Liver (tissue), 9 donors: Measurements from ENCODE around the gene NCAPH2. TPM values are rescaled to one million over a fixed set of nuclear protein-coding genes. Genes with fewer than 3 reads are reported as not detected.
A peak's percentile ranks its signal among the peaks of the same experiment; 100 is the strongest.

Experiments used
- DNase-seq: peaks from one replicate; pipeline ENCODE4 v3.0.0-alpha.2; 2017; ENCODE audit warnings: low spot score
- H3K27ac ChIP-seq, 2 donors: one replicate each; pipeline ENCODE4 v1.7.0; 2013; ENCODE audit warnings: inconsistent platforms in 2 of 2, low read length in 2 of 2, control low read depth in 1 of 2, low read depth in 1 of 2, mild to moderate bottlenecking in 1 of 2
- H3K27me3 ChIP-seq, 4 donors: one replicate each; pipeline versions ENCODE4 v1.6.1 to v1.7.0; 2013; ENCODE audit warnings: low read length in 3 of 4, inconsistent platforms in 1 of 4, mild to moderate bottlenecking in 1 of 4, moderate library complexity in 1 of 4; ENCODE audit not compliant: control insufficient read depth in 4 of 4, insufficient read depth in 4 of 4
- H3K36me3 ChIP-seq, 4 donors: one replicate each; pipeline versions ENCODE4 v1.6.1 to v1.7.0; 2013; ENCODE audit warnings: low read length in 3 of 4, mild to moderate bottlenecking in 3 of 4, low read depth in 1 of 4, moderate library complexity in 1 of 4; ENCODE audit not compliant: control insufficient read depth in 4 of 4, insufficient read depth in 3 of 4
- H3K4me1 ChIP-seq, 4 donors: one replicate each; pipeline versions ENCODE4 v1.6.1 to v1.7.0; 2013; ENCODE audit warnings: low read length in 3 of 4, mild to moderate bottlenecking in 3 of 4, moderate library complexity in 1 of 4; ENCODE audit not compliant: control insufficient read depth in 4 of 4, insufficient read depth in 4 of 4
- H3K4me3 ChIP-seq, 3 donors: one replicate each; pipeline versions ENCODE4 v1.6.1 to v1.7.0; 2013; ENCODE audit warnings: low read length in 3 of 3, control low read depth in 1 of 3, low read depth in 1 of 3, mild to moderate bottlenecking in 1 of 3
- H3K9ac ChIP-seq, 2 donors: one replicate each; pipeline ENCODE4 v1.7.0; 2013; ENCODE audit warnings: low read length in 2 of 2, mild to moderate bottlenecking in 2 of 2, moderate library complexity in 2 of 2, control low read depth in 1 of 2, low read depth in 1 of 2
- H3K9me3 ChIP-seq, 4 donors: one replicate each; pipeline versions ENCODE4 v1.6.1 to v1.7.0; 2013; ENCODE audit warnings: low read length in 3 of 4; ENCODE audit not compliant: control insufficient read depth in 4 of 4
- ATF3 ChIP-seq: IDR thresholded peaks from 2 replicates; pipeline ENCODE4 v1.6.1; 2016; ENCODE audit warnings: antibody characterized with exemption
- CTCF ChIP-seq: fragments of 150-350 bp; IDR thresholded peaks from 2 replicates; pipeline ENCODE4 v1.5.1; 2017; ENCODE audit warnings: improper control_type of control experiment, low read depth, low read length; ENCODE audit not compliant: missing input control
- EGR1 ChIP-seq, 2 donors: IDR thresholded peaks; 2 replicates each; pipeline ENCODE4 v1.6.1; 2016 to 2018; ENCODE audit warnings: antibody characterized with exemption in 2 of 2, low read depth in 2 of 2
- FOXA2 ChIP-seq: IDR thresholded peaks from 2 replicates; pipeline ENCODE4 v1.6.1; 2016; ENCODE audit warnings: antibody characterized with exemption
- GABPA ChIP-seq, 2 donors: IDR thresholded peaks in 1 of 2; conservative IDR thresholded peaks in 1 of 2; 2 replicates each; pipeline ENCODE4 v1.6.1; 2016; ENCODE audit warnings: antibody characterized with exemption in 2 of 2, mild to moderate bottlenecking in 1 of 2, moderate library complexity in 1 of 2
- HNF4A ChIP-seq, 2 donors: conservative IDR thresholded peaks; 2 replicates each; pipeline ENCODE4 v1.6.1; 2016; ENCODE audit warnings: antibody characterized with exemption in 2 of 2, mild to moderate bottlenecking in 2 of 2
- HNF4G ChIP-seq: IDR thresholded peaks from 2 replicates; pipeline ENCODE4 v1.6.1; 2016; ENCODE audit warnings: antibody characterized with exemption
- JUND ChIP-seq, 2 donors: IDR thresholded peaks; 2 replicates each; pipeline ENCODE4 v1.6.1; 2016; ENCODE audit warnings: antibody characterized with exemption in 2 of 2
- MAX ChIP-seq: IDR thresholded peaks from 2 replicates; pipeline ENCODE4 v1.6.1; 2016; ENCODE audit warnings: antibody characterized with exemption
- NR2F2 ChIP-seq: IDR thresholded peaks from 2 replicates; pipeline ENCODE4 v1.6.1; 2016; ENCODE audit warnings: antibody characterized with exemption
- RAD21 ChIP-seq, 2 donors: IDR thresholded peaks; 2 replicates each; pipeline ENCODE4 v1.6.1; 2016; ENCODE audit warnings: antibody characterized with exemption in 2 of 2, mild to moderate bottlenecking in 2 of 2
- REST ChIP-seq: IDR thresholded peaks from 2 replicates; pipeline ENCODE4 v1.6.1; 2016; ENCODE audit warnings: antibody characterized with exemption, mild to moderate bottlenecking
- RXRA ChIP-seq, 2 donors: IDR thresholded peaks; 2 replicates each; pipeline ENCODE4 v1.6.1; 2017 to 2018; ENCODE audit warnings: antibody characterized with exemption in 2 of 2, mild to moderate bottlenecking in 1 of 2
- SP1 ChIP-seq: IDR thresholded peaks from 2 replicates; pipeline ENCODE4 v1.6.1; 2018; ENCODE audit warnings: antibody characterized with exemption, mild to moderate bottlenecking
- TAF1 ChIP-seq: conservative IDR thresholded peaks from 2 replicates; pipeline ENCODE4 v1.6.1; 2016; ENCODE audit warnings: antibody characterized with exemption, mild to moderate bottlenecking
- YY1 ChIP-seq: IDR thresholded peaks from 2 replicates; pipeline ENCODE4 v1.6.1; 2016; ENCODE audit warnings: antibody characterized with exemption, mild to moderate bottlenecking
- ZBTB33 ChIP-seq: IDR thresholded peaks from 2 replicates; pipeline ENCODE4 v1.6.1; 2016; ENCODE audit warnings: antibody characterized with exemption
- WGBS: extraction: QIAGEN DNeasy Blood & Tissue Kit; methylation state at CpG from one replicate; pipeline ENCODE4 v1.1.7; 2013; 5-methylcytosine and 5-hydroxymethylcytosine counted together
- polyA plus RNA-seq, 2 donors: library from polyadenylated mRNA; stranded (reverse) in 1 of 2; unstranded in 1 of 2; fragments of 200-250 nt in 1 of 2; fragments of >200 nt in 1 of 2; fragmentation: Nextera tagmentation in 1 of 2; extraction: Ambion mirVana in 1 of 2; gene quantifications; one replicate each; pipeline versions ENCODE4 v1.2.1 to v1.2.3, GENCODE V29; 2013 to 2015
- total RNA-seq, 2 donors: library from RNA; depleted of rRNA; stranded (reverse); fragments of >200 nt; gene quantifications; one replicate each; pipeline ENCODE4 v1.2.3, GENCODE V29; 2014
- donor health status: healthy.
- donor health status: healthy.
- donor health status: healthy.
- donor health status: healthy.
- donor health status: healthy.

NCAPH2 gene
- total and polyA plus RNA-seq, 4 donors, result 12.0 to 30.8 (median 13.9) TPM

GRCh38 chr22:50471962-50472361, 36.1 kb upstream of the NCAPH2 start:
- 91% methylated on average over 5 of the region's 5 CpGs for WGBS
- no peaks in the 10 kb centered on the region for H3K27me3 ChIP-seq
- no peak for DNase-seq
- no peak for TF ChIP-seq MAX
- no peak for TF ChIP-seq YY1
- no peak for TF ChIP-seq SP1
- no peak for TF ChIP-seq FOXA2
- no peak for TF ChIP-seq GABPA (IDR thresholded peaks at IDR 0.05 in 1 of 2, conservative IDR thresholded peaks at IDR 0.05 in 1 of 2)
- TF ChIP-seq HNF4A (conservative IDR thresholded peaks at IDR 0.05), result no peak
- TF ChIP-seq JUND (IDR thresholded peaks at IDR 0.05), result no peak
- TF ChIP-seq RAD21 (IDR thresholded peaks at IDR 0.05), result no peak
- TF ChIP-seq NR2F2, result no peak
- no peak for TF ChIP-seq REST
- TF ChIP-seq EGR1 (IDR thresholded peaks at IDR 0.05; ENCODE audit: low read depth in 2 of 2), result no peak
- no peak for TF ChIP-seq RXRA (IDR thresholded peaks at IDR 0.05)
- no peak for TF ChIP-seq HNF4G
- TF ChIP-seq ATF3, result no peak
- TF ChIP-seq ZBTB33, result no peak
- TF ChIP-seq TAF1, result no peak
- no peak for TF ChIP-seq CTCF
- peaks cover 0 to 5% (median 4%) of the 10 kb centered on the region in 4 donors for H3K36me3 ChIP-seq
- H3K9me3 ChIP-seq, result no peaks in the 10 kb centered on the region
- H3K9ac ChIP-seq, result no peak overlapping the region
- H3K4me1 ChIP-seq, result peaks cover 9 to 41% (median 24%) of the 10 kb centered on the region in 4 donors
- H3K27ac ChIP-seq, result no peak overlapping the region
- no peak overlapping the region for H3K4me3 ChIP-seq

GRCh38 chr22:50473088-50473487, 34.9 kb upstream of the NCAPH2 start:
- peaks cover 9 to 41% (median 24%) of the 10 kb centered on the region in 4 donors for H3K4me1 ChIP-seq
- no peak overlapping the region for H3K4me3 ChIP-seq
- no peaks in the 10 kb centered on the region for H3K27me3 ChIP-seq
- H3K9ac ChIP-seq, result no peak overlapping the region
- no peak overlapping the region for H3K27ac ChIP-seq
- no peak for TF ChIP-seq MAX
- TF ChIP-seq CTCF, result peak; percentile 13
- WGBS, result 80% methylated on average over 6 of the region's 6 CpGs
- no peaks in the 10 kb centered on the region for H3K36me3 ChIP-seq
- DNase-seq, result no peak
- no peaks in the 10 kb centered on the region for H3K9me3 ChIP-seq
